HepG2 (cell line): ENCODE results near the gene LHX3. TPM values are rescaled to one million over a fixed set of nuclear protein-coding genes. Genes with fewer than 3 reads are reported as not detected.

Experiments used
- ATAC-seq: fragments of 200-7000 bp; cut with Tn5 transposase; 3 replicates; pipeline ENCODE4 v1.9.1; 2020; ENCODE audit warnings: mild to moderate bottlenecking, moderate library complexity
- BruUV-seq: library from RNA; stranded (reverse); fragments of 400-500 nt; replicated peaks from 2 replicates; lab custom pipeline; 2021; lab: Mats Ljungman, UMichigan
- CTCF ChIA-PET: fragments of 300-600 bp; formaldehyde crosslinking; extraction: SDS; loops from one replicate; lab custom pipeline; 2021; ENCODE audit warnings: low total read pairs, inconsistent platforms, low intra/inter-chr PET ratio; lab: Yijun Ruan, JAX
- POLR2A ChIA-PET: fragments of 350-600 bp; sonication (Branson Sonifier 250); formaldehyde crosslinking; loops from one replicate; lab custom pipeline; 2020; ENCODE audit warnings: antibody characterized with exemption, inconsistent platforms; lab: Yijun Ruan, JAX
- DNase-seq: peaks from one replicate; pipeline ENCODE4 v3.0.0-alpha.2; 2015; ENCODE audit warnings: low spot score
- FAIRE-seq: peaks from 3 replicates; lab custom pipeline; 2011; peaks lifted over from hg19 to GRCh38; lab: Jason Lieb, UNC
- H2AFZ ChIP-seq: one replicate; pipeline ENCODE4 v1.6.1; 2011; ENCODE audit warnings: low read length, inconsistent platforms
- H3K27ac ChIP-seq: fragments of 300-600 bp; 3 replicates; pipeline ENCODE4 v1.8.0; 2011; ENCODE audit warnings: mixed run types, mild to moderate bottlenecking, mixed read lengths, low read length, inconsistent platforms; ENCODE audit not compliant: insufficient read depth; ENCODE audit errors: extremely low read length
- H3K27me3 ChIP-seq, 2 experiments: fragments of 200-600 bp in 1 of 2; 2 replicates in 1 of 2; 3 replicates in 1 of 2; pipeline versions ENCODE4 v1.6.0 to v1.8.0; 2011; ENCODE audit warnings: low read length in 2 of 2, mild to moderate bottlenecking in 2 of 2, moderate library complexity in 2 of 2, inconsistent platforms in 1 of 2; ENCODE audit not compliant: insufficient read depth in 2 of 2, control insufficient read depth in 1 of 2
- H3K36me3 ChIP-seq, 2 experiments: fragments of 200-600 bp in 1 of 2; replicated peaks in 1 of 2; 2 replicates in 1 of 2; 3 replicates in 1 of 2; pipeline versions ENCODE4 v1.5.1 to v1.8.0; 2011; ENCODE audit warnings: low read length in 2 of 2, inconsistent platforms in 1 of 2; ENCODE audit not compliant: insufficient read depth in 2 of 2, control insufficient read depth in 1 of 2
- H3K4me1 ChIP-seq: 2 replicates; pipeline ENCODE4 v1.5.1; 2012; ENCODE audit warnings: low read length, inconsistent platforms; ENCODE audit not compliant: insufficient read depth
- H3K4me2 ChIP-seq: 2 replicates; pipeline ENCODE4 v1.6.0; 2011; ENCODE audit warnings: low read depth, low read length, inconsistent platforms
- H3K4me3 ChIP-seq, 3 experiments: fragments of 200-600 bp in 1 of 3; sonication (generic), shearing (Covaris generic) in 1 of 3; replicated peaks in 1 of 3; 2 replicates each; pipeline ENCODE4 v1.5.1; 2011 to 2016; ENCODE audit warnings: low read length in 3 of 3, inconsistent platforms in 2 of 3, low read depth in 2 of 3, mild to moderate bottlenecking in 2 of 3, control low read depth in 1 of 3, mixed read lengths in 1 of 3; ENCODE audit not compliant: insufficient read depth in 1 of 3
- H3K79me2 ChIP-seq: one replicate; pipeline ENCODE4 v1.6.1; 2011; ENCODE audit warnings: low read length, inconsistent platforms; ENCODE audit not compliant: insufficient read depth
- H3K9ac ChIP-seq: 2 replicates; pipeline ENCODE4 v1.6.0; 2011; ENCODE audit warnings: mild to moderate bottlenecking, low read depth, low read length, inconsistent platforms; ENCODE audit not compliant: insufficient read depth
- H3K9me3 ChIP-seq: 2 replicates; pipeline ENCODE4 v1.5.1; 2012; ENCODE audit warnings: mild to moderate bottlenecking, low read length
- H4K20me1 ChIP-seq: 2 replicates; pipeline ENCODE4 v1.6.0; 2011; ENCODE audit warnings: inconsistent platforms, mild to moderate bottlenecking, low read length, moderate library complexity; ENCODE audit not compliant: insufficient read depth
- CHD2 ChIP-seq: IDR thresholded peaks from 2 replicates; pipeline ENCODE4 v1.6.1; 2011; ENCODE audit warnings: low read depth, low read length, improper control_type of control experiment
- GLI4 ChIP-seq: sonication (generic); formaldehyde crosslinking; IDR thresholded peaks from 2 replicates; pipeline ENCODE4 v1.5.1; 2020; ENCODE audit warnings: missing genetic modification reagents, mild to moderate bottlenecking, moderate library complexity, borderline replicate concordance
- HNRNPL ChIP-seq: fragments of 200-400 bp; formaldehyde crosslinking; IDR thresholded peaks from 2 replicates; pipeline ENCODE4 v1.6.1; 2017; ENCODE audit warnings: mild to moderate bottlenecking, low read depth, low read length
- ZNF496 ChIP-seq: sonication (generic); formaldehyde crosslinking; IDR thresholded peaks from 2 replicates; pipeline ENCODE4 v1.8.1; 2023; ENCODE audit warnings: mild to moderate bottlenecking, moderate library complexity, missing genetic modification reagents; ENCODE audit not compliant: insufficient replicate concordance
- ZNF672 ChIP-seq: sonication (generic); formaldehyde crosslinking; IDR thresholded peaks from 2 replicates; pipeline ENCODE4 v1.8.1; 2022; ENCODE audit warnings: missing genetic modification reagents
- WGBS: methylation state at CpG from one replicate; pipeline ENCODE4 v1.1.6; 2017; ENCODE audit warnings: low lambda C conversion rate; 5-methylcytosine and 5-hydroxymethylcytosine counted together
- in situ Hi-C: cut with HindIII; loops from 2 replicates; pipeline ENCODE4 v1.10.0; 2017; ENCODE audit warnings: low pct_unique_long_range_greater_than_20kb; ENCODE audit not compliant: extremely low pct_ligation_motif_present
- intact Hi-C: fragments of 100-400 bp; cut with micrococcal nuclease; formaldehyde crosslinking; loops from one replicate; pipeline ENCODE4 v1.10.0; 2022; ENCODE audit not compliant: unreplicated experiment
- polyA plus RNA-seq, 8 experiments: library from polyadenylated mRNA; depleted of rRNA in 3 of 8; stranded (reverse) in 7 of 8; unstranded in 1 of 8; fragments of >200 nt; fragmentation: Illumina TruSeq in 4 of 8; extraction: Trizol in 4 of 8; gene quantifications; 2 replicates each; pipeline versions ENCODE4 v1.2.1 to v1.2.3, GENCODE V29; 2011 to 2016; ENCODE audit warnings: low read depth in 4 of 8, missing spikeins in 1 of 8, mixed read lengths in 1 of 8; ENCODE audit not compliant: insufficient read depth in 1 of 8
- total RNA-seq, 5 experiments: library from RNA; depleted of rRNA; stranded (reverse); fragments of >200 nt; fragmentation: Illumina TruSeq; extraction: Trizol; gene quantifications; 2 replicates each; pipeline ENCODE4 v1.2.3, GENCODE V29; 2016; ENCODE audit warnings: low read depth in 1 of 5
- TF ChIP-seq, protein P1 (sequence below): sonication (generic); formaldehyde crosslinking; IDR thresholded peaks from 2 replicates; pipeline ENCODE4 v1.4.0; 2020; ENCODE audit warnings: missing genetic modification reagents; ENCODE audit errors: not compliant biosample characterization
- TF ChIP-seq, protein P2 (sequence below): IDR thresholded peaks from 2 replicates; pipeline ENCODE4 v1.6.1; 2016; ENCODE audit warnings: low read depth
- TF ChIP-seq, protein P3 (sequence below): sonication (generic); formaldehyde crosslinking; IDR thresholded peaks from 2 replicates; pipeline ENCODE4 v1.4.0; 2020; ENCODE audit warnings: mild to moderate bottlenecking, low read depth, missing genetic modification reagents

LHX3 gene
- total and polyA plus RNA-seq, 2 of the 13 experiments (the other 11 are each of a cell fraction or from before 2014, with no cell fraction given) = not detected

DNA sequence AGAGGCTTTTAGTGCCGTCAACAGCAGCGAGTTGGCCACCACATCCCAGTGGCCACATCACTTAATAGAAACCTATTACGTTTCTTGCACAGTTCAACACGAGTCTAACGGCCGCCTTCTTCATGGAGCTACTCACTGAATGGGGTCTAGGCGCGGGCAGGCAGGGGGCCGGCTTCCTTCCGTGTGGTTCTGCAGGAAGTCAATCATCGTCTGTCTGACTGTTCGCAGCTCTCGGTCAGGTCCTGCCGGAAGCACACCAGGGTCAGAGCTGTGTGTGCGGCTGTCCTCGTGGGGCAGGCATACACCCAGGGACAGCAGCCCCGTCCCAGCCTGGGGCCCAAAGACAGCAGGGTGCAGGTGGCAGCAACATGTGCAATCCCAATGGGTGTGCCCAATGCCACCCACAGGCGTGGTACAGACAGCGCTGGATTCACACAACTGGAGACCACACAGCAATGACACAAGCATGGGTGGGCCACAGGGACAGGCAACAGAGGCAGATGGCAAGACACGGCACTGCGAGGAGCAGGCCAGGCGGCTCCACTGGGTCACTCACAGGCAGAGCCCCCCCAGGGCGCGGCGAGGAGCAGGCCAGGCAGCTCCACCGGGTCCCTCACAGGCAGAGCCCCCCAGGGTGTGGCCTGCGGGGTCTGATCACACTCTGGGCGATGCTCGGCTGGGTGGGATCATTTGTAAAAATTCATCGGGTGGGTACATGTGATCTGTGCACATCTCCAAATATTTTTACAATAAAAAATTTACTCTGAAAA is 19.1 kb upstream of the LHX3 start:
- Histone ChIP-seq H3K27me3 (no peaks in the 10 kb centered on the region), H3K4me3 (no peak overlapping the region), H3K4me1 (no peaks in the 10 kb centered on the region), H3K9me3 (no peaks in the 10 kb centered on the region), H2AFZ (no peak overlapping the region), H4K20me1 (peaks cover 50% of the 10 kb centered on the region), H3K9ac (no peak overlapping the region), H3K27ac (no peak overlapping the region), H3K4me2 (no peak overlapping the region), H3K79me2 (peaks cover 24% of the 10 kb centered on the region), H3K36me3 (peaks cover 38 to 73% of the 10 kb centered on the region in 2 experiments)
- BruUV-seq = no TSS peak
- ATAC-seq (no peak), FAIRE-seq (no peak), DNase-seq (no peak)
- POLR2A ChIA-PET = no interaction called here
- TF ChIP-seq GLI4 (CRISPR knock-in tag) = no peak
- TF ChIP-seq, protein P1, sequence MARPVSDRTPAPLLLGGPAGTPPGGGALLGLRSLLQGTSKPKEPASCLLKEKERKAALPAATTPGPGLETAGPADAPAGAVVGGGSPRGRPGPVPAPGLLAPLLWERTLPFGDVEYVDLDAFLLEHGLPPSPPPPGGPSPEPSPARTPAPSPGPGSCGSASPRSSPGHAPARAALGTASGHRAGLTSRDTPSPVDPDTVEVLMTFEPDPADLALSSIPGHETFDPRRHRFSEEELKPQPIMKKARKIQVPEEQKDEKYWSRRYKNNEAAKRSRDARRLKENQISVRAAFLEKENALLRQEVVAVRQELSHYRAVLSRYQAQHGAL (CRISPR knock-in tag) = no peak
- no peak for TF ChIP-seq CHD2
- no peak for TF ChIP-seq ZNF672 (CRISPR knock-in tag)
- TF ChIP-seq, protein P2, sequence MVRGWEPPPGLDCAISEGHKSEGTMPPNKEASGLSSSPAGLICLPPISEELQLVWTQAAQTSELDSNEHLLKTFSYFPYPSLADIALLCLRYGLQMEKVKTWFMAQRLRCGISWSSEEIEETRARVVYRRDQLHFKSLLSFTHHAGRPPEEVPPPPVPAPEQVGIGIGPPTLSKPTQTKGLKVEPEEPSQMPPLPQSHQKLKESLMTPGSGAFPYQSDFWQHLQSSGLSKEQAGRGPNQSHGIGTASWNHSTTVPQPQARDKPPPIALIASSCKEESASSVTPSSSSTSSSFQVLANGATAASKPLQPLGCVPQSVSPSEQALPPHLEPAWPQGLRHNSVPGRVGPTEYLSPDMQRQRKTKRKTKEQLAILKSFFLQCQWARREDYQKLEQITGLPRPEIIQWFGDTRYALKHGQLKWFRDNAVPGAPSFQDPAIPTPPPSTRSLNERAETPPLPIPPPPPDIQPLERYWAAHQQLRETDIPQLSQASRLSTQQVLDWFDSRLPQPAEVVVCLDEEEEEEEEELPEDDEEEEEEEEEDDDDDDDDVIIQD = no peak
- TF ChIP-seq, protein P3, sequence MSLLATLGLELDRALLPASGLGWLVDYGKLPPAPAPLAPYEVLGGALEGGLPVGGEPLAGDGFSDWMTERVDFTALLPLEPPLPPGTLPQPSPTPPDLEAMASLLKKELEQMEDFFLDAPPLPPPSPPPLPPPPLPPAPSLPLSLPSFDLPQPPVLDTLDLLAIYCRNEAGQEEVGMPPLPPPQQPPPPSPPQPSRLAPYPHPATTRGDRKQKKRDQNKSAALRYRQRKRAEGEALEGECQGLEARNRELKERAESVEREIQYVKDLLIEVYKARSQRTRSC (CRISPR knock-in tag) = no peak
- TF ChIP-seq ZNF496 (CRISPR knock-in tag) = no peak
- TF ChIP-seq HNRNPL = no peak
- in situ Hi-C loops (no loop called here), intact Hi-C loops (loop anchor here (2.0 kb wide), 1 partner anchor 53 kb away; no protein-coding TSS in a partner anchor)
- 96% methylated on average over 18 of the region's 30 CpGs for WGBS
- CTCF ChIA-PET = no interaction called here
